Fibroblast of skin of scalp (primary cell): ENCODE data around the gene TSLP.

Experiments used
- DNase-seq: peaks from one replicate; pipeline ENCODE4 v3.0.0-alpha.2; 2013

The TSLP gene

GRCh38 chr5:111099058-111099778, 27.7 kb downstream of the TSLP start:
- no peak for DNase-seq

GRCh38 chr5:111106320-111106948, 34.9 kb downstream of the TSLP start:
- DNase-seq: no peak

GRCh38 chr5:111107371-111107770, 35.9 kb downstream of the TSLP start:
- no peak for DNase-seq

GRCh38 chr5:111111956-111112355, 40.4 kb downstream of the TSLP start:
- DNase-seq: no peak

- no peak for DNase-seq
These were observed 42.2 kb downstream of the TSLP start for GRCh38 chr5:111113678-111114077.

GRCh38 chr5:111115229-111115628, 43.7 kb downstream of the TSLP start:
- no peak for DNase-seq

GRCh38 chr5:111116550-111116949, 45.0 kb downstream of the TSLP start:
- DNase-seq: no peak

- DNase-seq: no peak
These were observed 45.6 kb downstream of the TSLP start for GRCh38 chr5:111117136-111117535.

GRCh38 chr5:111119221-111119620, 47.7 kb downstream of the TSLP start:
- DNase-seq: no peak

GRCh38 chr5:111119856-111120255, 48.3 kb downstream of the TSLP start:
- no peak for DNase-seq

GRCh38 chr5:111120911-111121310, 49.4 kb downstream of the TSLP start:
- DNase-seq: no peak

GRCh38 chr5:111121926-111122325, 50.4 kb downstream of the TSLP start:
- no peak for DNase-seq

GRCh38 chr5:111122398-111122797, 50.9 kb downstream of the TSLP start:
- DNase-seq: no peak

GRCh38 chr5:111124793-111125192, 53.3 kb downstream of the TSLP start:
- DNase-seq: no peak

GRCh38 chr5:111126896-111127295, 55.4 kb downstream of the TSLP start:
- DNase-seq: no peak
